ENCODE data around the gene CCDC167. TPM values are rescaled to one million over a fixed set of nuclear protein-coding genes. Genes with fewer than 3 reads are reported as not detected.

Gene CCDC167
- total RNA-seq, 1 experiment from 2014 or later: 31.9 TPM

DNA sequence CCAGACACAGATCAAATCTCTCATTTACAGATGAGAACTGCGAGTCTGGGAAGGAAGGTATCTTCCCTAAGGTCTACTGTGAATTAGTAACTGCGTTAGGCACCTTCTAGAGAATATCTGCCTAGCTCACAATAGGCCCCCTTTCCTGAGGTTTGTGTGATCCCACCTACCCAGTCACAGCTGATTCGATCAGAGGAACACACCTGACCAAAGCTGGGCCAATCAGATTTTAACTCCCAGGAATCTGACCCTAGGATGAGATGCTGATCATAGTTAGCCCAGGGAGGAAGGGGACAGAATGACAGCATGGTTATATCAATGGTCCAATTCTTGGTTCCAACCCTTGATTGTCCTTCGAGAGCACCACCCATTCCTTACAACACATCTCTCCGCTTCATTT is 7.4 kb upstream of the CCDC167 start:
- no peak overlapping the region for H3K27ac ChIP-seq (ENCODE audit: insufficient read length, low read depth, low read length)
- H4K5ac ChIP-seq (ENCODE audit: insufficient read length, low read depth, low read length): no peak overlapping the region
- H3K27me3 ChIP-seq (ENCODE audit: insufficient read depth, low read length): peaks cover 6% of the 10 kb centered on the region; the same call in 1 of the 2 replicates
- H2AFZ ChIP-seq (ENCODE audit: low read length): no peak overlapping the region
- H3K14ac ChIP-seq (ENCODE audit: insufficient read depth, low read length): no peak overlapping the region
- H3K79me2 ChIP-seq (ENCODE audit: insufficient read depth, low read length): no peaks in the 10 kb centered on the region
- no peak overlapping the region for H3K4me2 ChIP-seq (ENCODE audit: insufficient read depth, insufficient read length, low read length)
- no peaks in the 10 kb centered on the region for H4K20me1 ChIP-seq (ENCODE audit: control insufficient read depth, insufficient read depth, insufficient read length)
- Mint-ChIP-seq H3K27ac (0 out of 7 replicates have a peak overlapping the region, but pooled peaks of 1 of the 3 experiments have one; percentile 4), H3K4me1 (peaks cover 20 to 49% of the 10 kb centered on the region in 2 experiments), H3K36me3 (ENCODE audit: insufficient read depth in 1 of 3, low read depth in 3 of 3) (peaks cover 0 to 5% (median 0%) of the 10 kb centered on the region in 3 experiments; a peak in 3 of 7 replicates), H3K9me3 (no peaks in the 10 kb centered on the region), H3K4me3 (no peak overlapping the region), H3K27me3 (ENCODE audit: low read depth) (peaks cover 36% of the 10 kb centered on the region)
- peaks cover 6% of the 10 kb centered on the region; the same call in 1 of the 2 replicates for H3K4me1 ChIP-seq (ENCODE audit: insufficient read depth, low read length)
- H3K56ac ChIP-seq (ENCODE audit: insufficient read length, low read depth, low read length): no peak overlapping the region
- H2BK5ac ChIP-seq (ENCODE audit: insufficient read length, low read length): no peak overlapping the region
- no peak overlapping the region for H2BK12ac ChIP-seq (ENCODE audit: insufficient read length, low read depth, low read length)
- H3K4ac ChIP-seq (ENCODE audit: low read depth, low read length): no peak overlapping the region
- H3K18ac ChIP-seq (ENCODE audit: insufficient read length, low read depth, low read length): no peak overlapping the region
- H4K91ac ChIP-seq (ENCODE audit: insufficient read length, low read depth, low read length): no peak overlapping the region
- H3K9ac ChIP-seq (ENCODE audit: extremely low read depth, insufficient read length, low read length): no peak overlapping the region
- WGBS (ENCODE audit: extremely low coverage, insufficient read length, low lambda C conversion rate): no CpG with 5 or more reads among the region's 5 CpGs
- H2BK15ac ChIP-seq (ENCODE audit: low read depth, low read length): no peak overlapping the region
- no peak for TF ChIP-seq CTCF (conservative IDR thresholded peaks at IDR 0.05)
- H3K79me1 ChIP-seq (ENCODE audit: insufficient read depth, low read depth, low read length, poor library complexity, severe bottlenecking): no peaks in the 10 kb centered on the region
- no peak overlapping the region for H2BK120ac ChIP-seq (ENCODE audit: low read depth, low read length, poor library complexity, severe bottlenecking)
- no peak overlapping the region for H2BK20ac ChIP-seq (ENCODE audit: low read depth, low read length, poor library complexity, severe bottlenecking)
- H3K23ac ChIP-seq (ENCODE audit: insufficient read length, low read depth, low read length): no peak overlapping the region
- H4K8ac ChIP-seq (replicated peaks; ENCODE audit: insufficient read length, low read depth, low read length): no peak overlapping the region
- DNase-seq: no peak
- H3K23me2 ChIP-seq (ENCODE audit: insufficient read length, low read depth, low read length, poor library complexity, severe bottlenecking): no peaks in the 10 kb centered on the region
- no peak overlapping the region for H3T11ph ChIP-seq (ENCODE audit: low read length)
- no peaks in the 10 kb centered on the region for H3K9me3 ChIP-seq (ENCODE audit: control insufficient read depth, low read depth, low read length)
- H2AK5ac ChIP-seq (ENCODE audit: insufficient read length, low read length): no peak overlapping the region
